Measurements from ENCODE around the gene CLDN4.

DNA sequence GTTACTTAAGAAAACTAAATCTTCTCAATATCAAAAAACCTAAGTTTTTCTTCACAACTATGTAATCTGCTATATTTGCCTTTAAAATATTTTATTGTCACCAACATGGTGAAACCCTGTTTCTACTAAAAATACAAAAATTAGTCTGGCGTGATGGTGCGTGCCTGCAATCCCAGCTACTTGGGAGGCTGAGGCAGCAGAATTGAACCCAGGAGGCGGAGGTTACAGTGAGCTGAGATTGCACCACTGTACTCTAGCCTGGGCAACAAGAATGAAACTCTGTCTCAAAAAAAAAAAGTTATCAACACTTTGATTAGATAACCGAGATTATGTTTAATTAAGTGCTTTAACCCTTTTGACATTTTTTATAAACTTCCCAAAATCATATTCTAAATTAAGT is 28.3 kb upstream of the CLDN4 start:
- TF ChIP-seq, protein P1, sequence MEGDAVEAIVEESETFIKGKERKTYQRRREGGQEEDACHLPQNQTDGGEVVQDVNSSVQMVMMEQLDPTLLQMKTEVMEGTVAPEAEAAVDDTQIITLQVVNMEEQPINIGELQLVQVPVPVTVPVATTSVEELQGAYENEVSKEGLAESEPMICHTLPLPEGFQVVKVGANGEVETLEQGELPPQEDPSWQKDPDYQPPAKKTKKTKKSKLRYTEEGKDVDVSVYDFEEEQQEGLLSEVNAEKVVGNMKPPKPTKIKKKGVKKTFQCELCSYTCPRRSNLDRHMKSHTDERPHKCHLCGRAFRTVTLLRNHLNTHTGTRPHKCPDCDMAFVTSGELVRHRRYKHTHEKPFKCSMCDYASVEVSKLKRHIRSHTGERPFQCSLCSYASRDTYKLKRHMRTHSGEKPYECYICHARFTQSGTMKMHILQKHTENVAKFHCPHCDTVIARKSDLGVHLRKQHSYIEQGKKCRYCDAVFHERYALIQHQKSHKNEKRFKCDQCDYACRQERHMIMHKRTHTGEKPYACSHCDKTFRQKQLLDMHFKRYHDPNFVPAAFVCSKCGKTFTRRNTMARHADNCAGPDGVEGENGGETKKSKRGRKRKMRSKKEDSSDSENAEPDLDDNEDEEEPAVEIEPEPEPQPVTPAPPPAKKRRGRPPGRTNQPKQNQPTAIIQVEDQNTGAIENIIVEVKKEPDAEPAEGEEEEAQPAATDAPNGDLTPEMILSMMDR (IDR thresholded peaks at IDR 0.05; ENCODE audit: poor library complexity): no peak
- TF ChIP-seq EZH2phosphoT487 (IDR thresholded peaks at IDR 0.05; ENCODE audit: low read depth, severe bottlenecking, unreplicated experiment) (no peak), EZH2 (IDR thresholded peaks at IDR 0.05; ENCODE audit: borderline replicate concordance) (no peak)
